ENCODE measurements around the gene DIAPH1. TPM values are rescaled to one million over a fixed set of nuclear protein-coding genes. Genes with fewer than 3 reads are reported as not detected.

Gene DIAPH1
- total RNA-seq, 2 donors from 2014 or later, result 186 to 268 TPM

GRCh38 chr5:141508798-141509611 lies 109.8 kb downstream of the DIAPH1 start:
- ATAC-seq (replicated peaks), result peak; percentile 22
- Mint-ChIP-seq H3K36me3 (ENCODE audit: low read depth) (peaks cover 8% of the 10 kb centered on the region), H3K4me1 (peaks cover 19% of the 10 kb centered on the region), H3K9me3 (no peaks in the 10 kb centered on the region), H3K27me3 (no peaks in the 10 kb centered on the region), H3K4me3 (peak overlapping the region; percentile 29), H3K27ac (peak overlapping the region; percentile 77)

GRCh38 chr5:141508440-141508797 lies 110.4 kb downstream of the DIAPH1 start:
- no peak for ATAC-seq (replicated peaks)
- Mint-ChIP-seq H3K9me3 (no peaks in the 10 kb centered on the region), H3K4me3 (no peak overlapping the region), H3K4me1 (peaks cover 19% of the 10 kb centered on the region), H3K36me3 (ENCODE audit: low read depth) (peaks cover 8% of the 10 kb centered on the region), H3K27ac (no peak overlapping the region), H3K27me3 (no peaks in the 10 kb centered on the region)

GRCh38 chr5:141507387-141508091 lies 111.3 kb downstream of the DIAPH1 start:
- Mint-ChIP-seq H3K4me1 (peaks cover 11% of the 10 kb centered on the region), H3K9me3 (no peaks in the 10 kb centered on the region), H3K4me3 (no peak overlapping the region), H3K27me3 (no peaks in the 10 kb centered on the region), H3K27ac (no peak overlapping the region), H3K36me3 (ENCODE audit: low read depth) (peaks cover under 1% of the 10 kb centered on the region)
- ATAC-seq (replicated peaks), result no peak

GRCh38 chr5:141506381-141507155 lies 112.2 kb downstream of the DIAPH1 start:
- H3K36me3 Mint-ChIP-seq (ENCODE audit: low read depth), result no peaks in the 10 kb centered on the region
- H3K4me1 Mint-ChIP-seq, result peaks cover 5% of the 10 kb centered on the region

GRCh38 chr5:141504216-141504615 lies 114.6 kb downstream of the DIAPH1 start:
- Mint-ChIP-seq H3K4me1 (no peaks in the 10 kb centered on the region), H3K9me3 (no peaks in the 10 kb centered on the region), H3K27ac (no peak overlapping the region), H3K4me3 (no peak overlapping the region), H3K27me3 (no peaks in the 10 kb centered on the region), H3K36me3 (ENCODE audit: low read depth) (no peaks in the 10 kb centered on the region)
- ATAC-seq (replicated peaks), result no peak

More at GRCh38 chr5:141506381-141507155, 112.2 kb downstream of the DIAPH1 start:
- Mint-ChIP-seq H3K4me3 (no peak overlapping the region), H3K27ac (no peak overlapping the region), H3K9me3 (no peaks in the 10 kb centered on the region), H3K27me3 (no peaks in the 10 kb centered on the region)
- ATAC-seq (replicated peaks), result no peak

GRCh38 chr5:141503681-141504080 lies 115.1 kb downstream of the DIAPH1 start:
- Mint-ChIP-seq H3K27ac (no peak overlapping the region), H3K36me3 (ENCODE audit: low read depth) (no peaks in the 10 kb centered on the region), H3K4me3 (no peak overlapping the region), H3K9me3 (no peaks in the 10 kb centered on the region), H3K27me3 (no peaks in the 10 kb centered on the region), H3K4me1 (no peaks in the 10 kb centered on the region)
- ATAC-seq (replicated peaks), result no peak

GRCh38 chr5:141501761-141502160 lies 117.0 kb downstream of the DIAPH1 start:
- H3K27ac Mint-ChIP-seq, result no peak overlapping the region
- ATAC-seq (replicated peaks), result no peak
- peaks cover 6% of the 10 kb centered on the region for H3K27me3 Mint-ChIP-seq

GRCh38 chr5:141496038-141496437 lies 122.8 kb downstream of the DIAPH1 start:
- H3K9me3 Mint-ChIP-seq, result no peaks in the 10 kb centered on the region
- peaks cover 12% of the 10 kb centered on the region for H3K36me3 Mint-ChIP-seq (ENCODE audit: low read depth)
- H3K27me3 Mint-ChIP-seq, result peaks cover 42% of the 10 kb centered on the region
- no peak overlapping the region for H3K27ac Mint-ChIP-seq
- H3K4me3 Mint-ChIP-seq, result no peak overlapping the region
- ATAC-seq (replicated peaks), result no peak
- peaks cover 9% of the 10 kb centered on the region for H3K4me1 Mint-ChIP-seq

More at GRCh38 chr5:141501761-141502160, 117.0 kb downstream of the DIAPH1 start:
- H3K9me3 Mint-ChIP-seq, result no peaks in the 10 kb centered on the region
- no peaks in the 10 kb centered on the region for H3K4me1 Mint-ChIP-seq
- no peaks in the 10 kb centered on the region for H3K36me3 Mint-ChIP-seq (ENCODE audit: low read depth)
- no peak overlapping the region for H3K4me3 Mint-ChIP-seq

- Mint-ChIP-seq H3K9me3 (no peaks in the 10 kb centered on the region), H3K36me3 (ENCODE audit: low read depth) (peaks cover 12% of the 10 kb centered on the region), H3K27me3 (peaks cover 48% of the 10 kb centered on the region), H3K4me3 (no peak overlapping the region), H3K27ac (peak overlapping the region; percentile 12), H3K4me1 (peaks cover 9% of the 10 kb centered on the region)
- no peak for ATAC-seq (replicated peaks)
Measured at GRCh38 chr5:141495453-141495811, 123.4 kb downstream of the DIAPH1 start.

- H3K4me1 Mint-ChIP-seq, result peaks cover 9% of the 10 kb centered on the region
- H3K4me3 Mint-ChIP-seq, result no peak overlapping the region
- peaks cover 52% of the 10 kb centered on the region for H3K27me3 Mint-ChIP-seq
- H3K27ac Mint-ChIP-seq, result peak overlapping the region; percentile 12
- H3K36me3 Mint-ChIP-seq (ENCODE audit: low read depth), result peaks cover 12% of the 10 kb centered on the region
- H3K9me3 Mint-ChIP-seq, result no peaks in the 10 kb centered on the region
- ATAC-seq (replicated peaks), result no peak
Measured at GRCh38 chr5:141494761-141495452, 123.9 kb downstream of the DIAPH1 start.

GRCh38 chr5:141493500-141494422 lies 125.0 kb downstream of the DIAPH1 start:
- H3K9me3 Mint-ChIP-seq, result no peaks in the 10 kb centered on the region
- peaks cover 9% of the 10 kb centered on the region for H3K4me1 Mint-ChIP-seq
- H3K36me3 Mint-ChIP-seq (ENCODE audit: low read depth), result peaks cover 12% of the 10 kb centered on the region
- no peak overlapping the region for H3K27ac Mint-ChIP-seq
- H3K27me3 Mint-ChIP-seq, result peaks cover 59% of the 10 kb centered on the region
- no peak for ATAC-seq (replicated peaks)
- peak overlapping the region; percentile 72 for H3K4me3 Mint-ChIP-seq

- H3K36me3 Mint-ChIP-seq (ENCODE audit: low read depth), result peaks cover 12% of the 10 kb centered on the region
- peak; percentile 49 for ATAC-seq (replicated peaks)
- peaks cover 9% of the 10 kb centered on the region for H3K4me1 Mint-ChIP-seq
- no peak overlapping the region for H3K27ac Mint-ChIP-seq
- no peaks in the 10 kb centered on the region for H3K9me3 Mint-ChIP-seq
- peaks cover 63% of the 10 kb centered on the region for H3K27me3 Mint-ChIP-seq
- H3K4me3 Mint-ChIP-seq, result peak overlapping the region; percentile 72
Measured at GRCh38 chr5:141492168-141492885, 126.5 kb downstream of the DIAPH1 start.

All from activated T-helper 17 cell treated with anti-CD3 and anti-CD28 coated beads, Interleukin-2, amount 50 U/mL, for 72 hours (primary cell).